MCF 10A (cell line): ENCODE measurements around the gene NOP14. TPM values are rescaled to one million over a fixed set of nuclear protein-coding genes. Genes with fewer than 3 reads are reported as not detected.

ENCODE experiments used
- BruUV-seq: library from RNA; stranded (reverse); fragments of 400-500 nt; replicated peaks from 2 replicates; lab custom pipeline; 2021; lab: Mats Ljungman, UMichigan
- CTCF ChIA-PET: fragments of 300-600 bp; sonication (Branson Sonifier 250); formaldehyde crosslinking; extraction: SDS; loops from one replicate; lab custom pipeline; 2021; ENCODE audit warnings: antibody characterized with exemption, inconsistent platforms; lab: Yijun Ruan, JAX
- POLR2A ChIA-PET: fragments of 300-600, 350-650 bp; sonication (Branson Sonifier 250); formaldehyde crosslinking; extraction: SDS; loops from one replicate; lab custom pipeline; 2020; ENCODE audit warnings: antibody characterized with exemption, inconsistent platforms; lab: Yijun Ruan, JAX
- DNase-seq: peaks from one replicate; pipeline ENCODE4 v3.0.0-alpha.2; 2018; ENCODE audit not compliant: unreplicated experiment
- H3K27ac Mint-ChIP-seq: one replicate; pipeline ENCODE4 v1.8.0; 2022; ENCODE audit warnings: mild to moderate bottlenecking, low read depth, mixed read lengths; ENCODE audit not compliant: unreplicated experiment
- H3K27me3 Mint-ChIP-seq: one replicate; pipeline ENCODE4 v1.8.0; 2022; ENCODE audit warnings: mixed read lengths; ENCODE audit not compliant: insufficient read depth, unreplicated experiment
- H3K36me3 Mint-ChIP-seq: one replicate; pipeline ENCODE4 v1.8.0; 2022; ENCODE audit warnings: mild to moderate bottlenecking, moderate library complexity, mixed read lengths; ENCODE audit not compliant: insufficient read depth, unreplicated experiment
- H3K4me1 Mint-ChIP-seq: one replicate; pipeline ENCODE4 v1.8.0; 2022; ENCODE audit warnings: mixed read lengths; ENCODE audit not compliant: insufficient read depth, unreplicated experiment
- H3K4me3 Mint-ChIP-seq: one replicate; pipeline ENCODE4 v1.8.0; 2022; ENCODE audit warnings: mild to moderate bottlenecking, moderate library complexity, mixed read lengths; ENCODE audit not compliant: unreplicated experiment
- H3K9me3 Mint-ChIP-seq: one replicate; pipeline ENCODE4 v1.8.0; 2022; ENCODE audit warnings: mixed read lengths; ENCODE audit not compliant: unreplicated experiment
- intact Hi-C: fragments of 100-400 bp; cut with micrococcal nuclease; formaldehyde crosslinking; loops from 2 replicates; pipeline ENCODE4 v1.14.1; 2022
- total RNA-seq: library from RNA; stranded (reverse); gene quantifications from 2 replicates; pipeline ENCODE4 v1.2.3, GENCODE V29; 2022
- TF ChIP-seq, protein P1 (sequence below): fragments of 200-600 bp; IDR thresholded peaks from one replicate; pipeline ENCODE4 v1.8.0; 2022; ENCODE audit warnings: antibody characterized with exemption, mild to moderate bottlenecking; ENCODE audit not compliant: unreplicated experiment

The NOP14 gene
- total RNA-seq, 1 experiment from 2014 or later: 65.6 TPM

DNA sequence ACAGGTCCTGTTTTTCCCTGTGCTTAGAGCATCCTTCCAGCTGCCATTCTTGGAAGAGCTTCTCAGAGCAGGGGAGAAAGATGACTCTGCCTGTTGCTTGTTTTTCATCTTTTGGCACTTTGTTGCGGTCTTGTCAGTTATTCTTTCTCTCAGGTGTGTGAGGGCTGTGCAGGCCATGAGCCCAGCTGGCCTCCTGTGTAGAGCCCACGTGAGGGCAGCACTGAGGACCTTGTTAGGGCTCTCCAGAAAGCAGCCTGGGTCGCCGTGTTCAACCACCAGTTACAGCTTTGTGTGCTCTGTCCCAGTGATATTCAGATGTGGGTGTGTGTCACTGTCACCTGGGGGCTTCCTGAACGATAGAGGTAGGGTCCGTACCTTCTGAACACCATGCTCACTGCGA is 52.8 kb downstream of the NOP14 start:
- TF ChIP-seq, protein P1, sequence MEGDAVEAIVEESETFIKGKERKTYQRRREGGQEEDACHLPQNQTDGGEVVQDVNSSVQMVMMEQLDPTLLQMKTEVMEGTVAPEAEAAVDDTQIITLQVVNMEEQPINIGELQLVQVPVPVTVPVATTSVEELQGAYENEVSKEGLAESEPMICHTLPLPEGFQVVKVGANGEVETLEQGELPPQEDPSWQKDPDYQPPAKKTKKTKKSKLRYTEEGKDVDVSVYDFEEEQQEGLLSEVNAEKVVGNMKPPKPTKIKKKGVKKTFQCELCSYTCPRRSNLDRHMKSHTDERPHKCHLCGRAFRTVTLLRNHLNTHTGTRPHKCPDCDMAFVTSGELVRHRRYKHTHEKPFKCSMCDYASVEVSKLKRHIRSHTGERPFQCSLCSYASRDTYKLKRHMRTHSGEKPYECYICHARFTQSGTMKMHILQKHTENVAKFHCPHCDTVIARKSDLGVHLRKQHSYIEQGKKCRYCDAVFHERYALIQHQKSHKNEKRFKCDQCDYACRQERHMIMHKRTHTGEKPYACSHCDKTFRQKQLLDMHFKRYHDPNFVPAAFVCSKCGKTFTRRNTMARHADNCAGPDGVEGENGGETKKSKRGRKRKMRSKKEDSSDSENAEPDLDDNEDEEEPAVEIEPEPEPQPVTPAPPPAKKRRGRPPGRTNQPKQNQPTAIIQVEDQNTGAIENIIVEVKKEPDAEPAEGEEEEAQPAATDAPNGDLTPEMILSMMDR: no peak
- H3K4me1 Mint-ChIP-seq: no peaks in the 10 kb centered on the region
- H3K27me3 Mint-ChIP-seq: no peaks in the 10 kb centered on the region
- no peak overlapping the region for H3K27ac Mint-ChIP-seq
- BruUV-seq: no TSS peak
- intact Hi-C loops: no loop called here
- POLR2A ChIA-PET: no interaction called here
- no peaks in the 10 kb centered on the region for H3K9me3 Mint-ChIP-seq
- CTCF ChIA-PET: interaction anchor here (0.6 kb wide), 1 partner anchor 68 kb away, joined by 4 read pairs; no protein-coding TSS in a partner anchor
- DNase-seq: no peak
- H3K36me3 Mint-ChIP-seq: peaks cover 76% of the 10 kb centered on the region
- no peak overlapping the region for H3K4me3 Mint-ChIP-seq

GRCh38 chr4:2909583-2909982 is 53.6 kb downstream of the NOP14 start:
- TF ChIP-seq, protein P1: no peak
- intact Hi-C loops: no loop called here
- Mint-ChIP-seq H3K27ac (no peak overlapping the region), H3K4me3 (no peak overlapping the region), H3K4me1 (no peaks in the 10 kb centered on the region), H3K9me3 (no peaks in the 10 kb centered on the region), H3K36me3 (peaks cover 76% of the 10 kb centered on the region), H3K27me3 (no peaks in the 10 kb centered on the region)
- ChIA-PET CTCF (interaction anchor here (0.6 kb wide), 1 partner anchor 676 kb away, joined by 5 read pairs; no protein-coding TSS in a partner anchor), POLR2A (no interaction called here)
- DNase-seq: no peak
- BruUV-seq: no TSS peak

- no peaks in the 10 kb centered on the region for H3K9me3 Mint-ChIP-seq
- intact Hi-C loops: no loop called here
- BruUV-seq: no TSS peak
- H3K4me1 Mint-ChIP-seq: no peaks in the 10 kb centered on the region
- H3K27me3 Mint-ChIP-seq: no peaks in the 10 kb centered on the region
- H3K36me3 Mint-ChIP-seq: peaks cover 81% of the 10 kb centered on the region
- DNase-seq: no peak
- POLR2A ChIA-PET: no interaction called here
- H3K27ac Mint-ChIP-seq: no peak overlapping the region
- CTCF ChIA-PET: no interaction called here
- H3K4me3 Mint-ChIP-seq: no peak overlapping the region
- TF ChIP-seq, protein P1: no peak
These were observed 54.5 kb downstream of the NOP14 start for GRCh38 chr4:2908686-2909085.

DNA sequence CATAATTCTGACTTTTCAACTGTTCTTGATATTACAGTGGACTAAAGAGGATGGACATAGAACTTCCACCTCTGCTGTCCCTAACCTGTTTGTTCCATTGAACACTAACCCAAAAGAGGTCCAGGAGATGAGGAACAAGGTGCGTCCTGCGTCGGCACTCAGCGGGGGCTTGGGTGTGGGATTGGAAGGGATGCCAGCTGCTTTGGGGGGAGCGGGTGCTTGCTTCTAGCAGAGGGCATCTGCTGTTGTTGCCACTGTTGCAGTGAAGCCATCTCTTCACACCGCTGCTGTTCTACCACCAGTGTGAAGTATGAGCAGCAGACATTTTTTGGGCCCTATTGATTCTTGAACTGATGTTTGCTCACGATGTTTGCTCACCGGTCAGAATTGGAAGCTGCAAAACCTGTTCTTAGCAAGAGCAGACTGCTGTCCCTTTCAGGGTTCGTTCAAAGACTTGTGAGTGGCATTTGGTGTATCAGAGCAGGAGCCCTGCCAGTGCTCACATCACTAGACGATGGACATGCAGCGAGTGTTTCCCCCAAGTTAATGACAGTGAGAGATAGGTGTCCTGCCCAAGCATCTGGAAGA is 55.4 kb downstream of the NOP14 start:
- no peak overlapping the region for H3K27ac Mint-ChIP-seq
- no TSS peak for BruUV-seq
- TF ChIP-seq, protein P1: no peak
- intact Hi-C loops: no loop called here
- no peak overlapping the region for H3K4me3 Mint-ChIP-seq
- H3K27me3 Mint-ChIP-seq: no peaks in the 10 kb centered on the region
- POLR2A ChIA-PET: no interaction called here
- H3K4me1 Mint-ChIP-seq: no peaks in the 10 kb centered on the region
- no peaks in the 10 kb centered on the region for H3K9me3 Mint-ChIP-seq
- CTCF ChIA-PET: no interaction called here
- no peak for DNase-seq
- H3K36me3 Mint-ChIP-seq: peaks cover 80% of the 10 kb centered on the region
